ENCODE results near the gene PCLAF. TPM values are rescaled to one million over a fixed set of nuclear protein-coding genes. Genes with fewer than 3 reads are reported as not detected.
"Not testable (repeated sequence)": the region's sequence is repeated elsewhere in the genome, so short reads cannot be mapped to it uniquely, and the experiment has no call there.

PCLAF gene
- total RNA-seq, 1 donor from 2014 or later, result 7.0 TPM

GRCh38 chr15:64386291-64386690 is 5.0 kb upstream of the PCLAF start:
- no peak for TF ChIP-seq CTCF (IDR thresholded peaks at IDR 0.05; ENCODE audit: unreplicated experiment)
- no peak overlapping the region for H3K27ac Mint-ChIP-seq (ENCODE audit: unreplicated experiment)

GRCh38 chr15:64383760-64384159 is 2.5 kb upstream of the PCLAF start:
- no peak for DNase-seq (ENCODE audit: low spot score)
- Mint-ChIP-seq H3K9me3 (ENCODE audit: unreplicated experiment) (no peaks in the 10 kb centered on the region), H3K4me1 (ENCODE audit: unreplicated experiment) (peaks cover 14% of the 10 kb centered on the region), H3K27ac (ENCODE audit: unreplicated experiment) (no peak overlapping the region), H3K4me3 (ENCODE audit: unreplicated experiment) (no peak overlapping the region), H3K36me3 (ENCODE audit: low read depth, unreplicated experiment) (peaks cover 4% of the 10 kb centered on the region), H3K27me3 (ENCODE audit: unreplicated experiment) (no peaks in the 10 kb centered on the region)
- no peak for TF ChIP-seq CTCF (IDR thresholded peaks at IDR 0.05; ENCODE audit: unreplicated experiment)

More at GRCh38 chr15:64386291-64386690, 5.0 kb upstream of the PCLAF start:
- H3K36me3 Mint-ChIP-seq (ENCODE audit: low read depth, unreplicated experiment), result peaks cover 4% of the 10 kb centered on the region
- peaks cover 19% of the 10 kb centered on the region for H3K4me1 Mint-ChIP-seq (ENCODE audit: unreplicated experiment)
- H3K4me3 Mint-ChIP-seq (ENCODE audit: unreplicated experiment), result no peak overlapping the region
- H3K9me3 Mint-ChIP-seq (ENCODE audit: unreplicated experiment), result no peaks in the 10 kb centered on the region
- no peak for DNase-seq (ENCODE audit: low spot score)
- no peaks in the 10 kb centered on the region for H3K27me3 Mint-ChIP-seq (ENCODE audit: unreplicated experiment)

GRCh38 chr15:64380130-64380870 is 941 bp downstream of the PCLAF start:
- H3K4me1 Mint-ChIP-seq (ENCODE audit: unreplicated experiment); H3K27me3 Mint-ChIP-seq (ENCODE audit: unreplicated experiment); H3K27ac Mint-ChIP-seq (ENCODE audit: unreplicated experiment); DNase-seq (ENCODE audit: low spot score); H3K36me3 Mint-ChIP-seq (ENCODE audit: low read depth, unreplicated experiment); H3K9me3 Mint-ChIP-seq (ENCODE audit: unreplicated experiment): not testable (repeated sequence)
- H3K4me3 Mint-ChIP-seq (ENCODE audit: unreplicated experiment), result peak overlapping the region; percentile 91

GRCh38 chr15:64379216-64379960 is 1.9 kb downstream of the PCLAF start:
- H3K27ac Mint-ChIP-seq (ENCODE audit: unreplicated experiment), result no peak overlapping the region
- H3K27me3 Mint-ChIP-seq (ENCODE audit: unreplicated experiment), result no peaks in the 10 kb centered on the region
- no peak for DNase-seq (ENCODE audit: low spot score)
- H3K4me3 Mint-ChIP-seq (ENCODE audit: unreplicated experiment), result no peak overlapping the region
- H3K4me1 Mint-ChIP-seq (ENCODE audit: unreplicated experiment), result peaks cover 6% of the 10 kb centered on the region
- H3K36me3 Mint-ChIP-seq (ENCODE audit: low read depth, unreplicated experiment), result no peaks in the 10 kb centered on the region
- TF ChIP-seq CTCF (IDR thresholded peaks at IDR 0.05; ENCODE audit: unreplicated experiment), result no peak
- H3K9me3 Mint-ChIP-seq (ENCODE audit: unreplicated experiment), result no peaks in the 10 kb centered on the region

GRCh38 chr15:64373360-64373759 is 7.9 kb downstream of the PCLAF start:
- Mint-ChIP-seq H3K36me3 (ENCODE audit: low read depth, unreplicated experiment) (no peaks in the 10 kb centered on the region), H3K9me3 (ENCODE audit: unreplicated experiment) (no peaks in the 10 kb centered on the region), H3K27me3 (ENCODE audit: unreplicated experiment) (no peaks in the 10 kb centered on the region), H3K4me3 (ENCODE audit: unreplicated experiment) (no peak overlapping the region), H3K4me1 (ENCODE audit: unreplicated experiment) (no peaks in the 10 kb centered on the region), H3K27ac (ENCODE audit: unreplicated experiment) (no peak overlapping the region)
- TF ChIP-seq CTCF (IDR thresholded peaks at IDR 0.05; ENCODE audit: unreplicated experiment), result no peak
- DNase-seq (ENCODE audit: low spot score), result no peak

GRCh38 chr15:64371383-64371782 is 9.9 kb downstream of the PCLAF start:
- not testable (repeated sequence) for H3K4me1 Mint-ChIP-seq (ENCODE audit: unreplicated experiment); DNase-seq (ENCODE audit: low spot score); H3K4me3 Mint-ChIP-seq (ENCODE audit: unreplicated experiment); H3K36me3 Mint-ChIP-seq (ENCODE audit: low read depth, unreplicated experiment); H3K27ac Mint-ChIP-seq (ENCODE audit: unreplicated experiment); H3K9me3 Mint-ChIP-seq (ENCODE audit: unreplicated experiment); H3K27me3 Mint-ChIP-seq (ENCODE audit: unreplicated experiment)

Measured in endothelial cell (in vitro differentiated cells).